Measurements from ENCODE around the gene HOXD8.

- TF ChIP-seq POLR2AphosphoS5 (IDR thresholded peaks at IDR 0.05) (no peak), CTCF (IDR thresholded peaks at IDR 0.05) (no peak), EP300 (IDR thresholded peaks at IDR 0.05) (no peak)
Observed at GRCh38 chr2:176093898-176094249, 35.6 kb upstream of the HOXD8 start.

All from upper lobe of left lung (tissue), 4 donors.